Measurements from ENCODE around the gene PPRC1. TPM values are rescaled to one million over a fixed set of nuclear protein-coding genes. Genes with fewer than 3 reads are reported as not detected.

Gene PPRC1
- total and polyA plus RNA-seq, 2 donors (not counting 1 experiment from before 2014, with no cell fraction given), result 23.3 to 36.3 TPM

- Mint-ChIP-seq H3K9me3 (ENCODE audit: insufficient read depth) (no peaks in the 10 kb centered on the region), H3K27ac (no peak overlapping the region), H3K4me1 (peaks cover 6% of the 10 kb centered on the region), H3K4me3 (no peak overlapping the region), H3K27me3 (peaks cover 4% of the 10 kb centered on the region)
- ChIA-PET CTCF (interaction anchor here (0.6 to 8.1 kb wide), 14 partner anchors 10 to 566 kb away, joined by 3 to 80 read pairs (median 4); partner anchors contain the start of gene ELOVL3), POLR2A (no interaction called here)
- Histone ChIP-seq H3K79me2 (ENCODE audit: control insufficient read depth, insufficient read depth, low read length) (no peaks in the 10 kb centered on the region), H3K4me3 (ENCODE audit: control extremely low read depth in 1 of 5, extremely low read depth in 1 of 5, insufficient read depth in 1 of 5, low read depth in 2 of 5, low read length in 4 of 5) (no peak overlapping the region), H3K4me2 (replicated peaks; ENCODE audit: low read depth, low read length, poor library complexity, severe bottlenecking) (no peak overlapping the region), H3K36me3 (replicated peaks in 1 of 2; ENCODE audit: control extremely low read depth in 1 of 2, control insufficient read depth in 1 of 2, extremely low read depth in 1 of 2, insufficient read depth in 2 of 2, low read length in 1 of 2) (no peaks in the 10 kb centered on the region), H3K9ac (ENCODE audit: low read length) (no peak overlapping the region), H3K4me1 (ENCODE audit: control insufficient read depth in 2 of 2, insufficient read depth in 2 of 2, low read length in 2 of 2) (peaks cover 7 to 8% of the 10 kb centered on the region in 2 donors), H2AFZ (ENCODE audit: insufficient read depth, low read depth, low read length, poor library complexity, severe bottlenecking) (no peak overlapping the region), H3K9me3 (ENCODE audit: control extremely low read depth in 1 of 3, control insufficient read depth in 2 of 3, insufficient read depth in 1 of 3, low read length in 2 of 3) (no peaks in the 10 kb centered on the region), H3K27me3 (replicated peaks in 1 of 4; ENCODE audit: control extremely low read depth in 1 of 4, control insufficient read depth in 3 of 4, insufficient read depth in 4 of 4, low read length in 3 of 4) (no peaks in the 10 kb centered on the region), H4K20me1 (ENCODE audit: control insufficient read depth, insufficient read depth, low read length, poor library complexity, severe bottlenecking) (no peaks in the 10 kb centered on the region), H3K27ac (ENCODE audit: low read length in 2 of 2) (no peak overlapping the region)
- intact Hi-C loops (cut with micrococcal nuclease), result no loop called here
- TF ChIP-seq EZH2 (IDR thresholded peaks at IDR 0.05; ENCODE audit: borderline replicate concordance, insufficient read depth, low read depth, low read length, poor library complexity, severe bottlenecking), result no peak
- TF ChIP-seq, protein P1, sequence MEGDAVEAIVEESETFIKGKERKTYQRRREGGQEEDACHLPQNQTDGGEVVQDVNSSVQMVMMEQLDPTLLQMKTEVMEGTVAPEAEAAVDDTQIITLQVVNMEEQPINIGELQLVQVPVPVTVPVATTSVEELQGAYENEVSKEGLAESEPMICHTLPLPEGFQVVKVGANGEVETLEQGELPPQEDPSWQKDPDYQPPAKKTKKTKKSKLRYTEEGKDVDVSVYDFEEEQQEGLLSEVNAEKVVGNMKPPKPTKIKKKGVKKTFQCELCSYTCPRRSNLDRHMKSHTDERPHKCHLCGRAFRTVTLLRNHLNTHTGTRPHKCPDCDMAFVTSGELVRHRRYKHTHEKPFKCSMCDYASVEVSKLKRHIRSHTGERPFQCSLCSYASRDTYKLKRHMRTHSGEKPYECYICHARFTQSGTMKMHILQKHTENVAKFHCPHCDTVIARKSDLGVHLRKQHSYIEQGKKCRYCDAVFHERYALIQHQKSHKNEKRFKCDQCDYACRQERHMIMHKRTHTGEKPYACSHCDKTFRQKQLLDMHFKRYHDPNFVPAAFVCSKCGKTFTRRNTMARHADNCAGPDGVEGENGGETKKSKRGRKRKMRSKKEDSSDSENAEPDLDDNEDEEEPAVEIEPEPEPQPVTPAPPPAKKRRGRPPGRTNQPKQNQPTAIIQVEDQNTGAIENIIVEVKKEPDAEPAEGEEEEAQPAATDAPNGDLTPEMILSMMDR (IDR thresholded peaks at IDR 0.05), result no peak
- DNase-seq, result no peak
- WGBS (ENCODE audit: insufficient coverage), result no CpG with 5 or more reads among the region's 3 CpGs
- ATAC-seq (ENCODE audit: low read depth), result no peak
Measured at GRCh38 chr10:102170602-102171001, 37.8 kb downstream of the PPRC1 start.

DNA sequence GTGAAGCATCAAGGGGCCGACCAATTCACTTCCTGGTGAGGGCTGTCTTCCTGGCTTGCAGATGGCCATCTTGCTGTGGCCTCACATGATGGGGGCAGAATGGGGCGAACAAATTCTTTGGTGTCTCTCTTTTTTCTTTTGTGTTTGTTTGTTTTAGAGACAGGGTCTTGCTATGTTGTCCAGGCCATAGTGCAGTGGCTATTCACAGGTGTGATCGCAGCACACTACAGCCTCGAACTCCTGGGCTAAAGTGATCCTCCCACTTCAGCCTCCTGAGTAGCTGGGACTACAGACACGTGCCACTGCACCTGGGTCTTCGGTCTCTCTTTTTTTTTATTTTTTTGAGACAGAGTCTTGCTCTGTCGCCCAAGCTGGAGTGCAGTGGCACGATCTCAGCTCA, 39.4 kb downstream of the PPRC1 start:
- H3K9me3 ChIP-seq (ENCODE audit: control extremely low read depth in 1 of 3, control insufficient read depth in 2 of 3, insufficient read depth in 1 of 3, low read length in 2 of 3), result no peaks in the 10 kb centered on the region
- TF ChIP-seq, protein P1 (IDR thresholded peaks at IDR 0.05), result no peak
- no peak for TF ChIP-seq EZH2 (IDR thresholded peaks at IDR 0.05; ENCODE audit: borderline replicate concordance, insufficient read depth, low read depth, low read length, poor library complexity, severe bottlenecking)
- H3K4me3 ChIP-seq (ENCODE audit: control extremely low read depth in 1 of 5, extremely low read depth in 1 of 5, insufficient read depth in 1 of 5, low read depth in 2 of 5, low read length in 4 of 5), result no peak overlapping the region
- no peak overlapping the region for H3K9ac ChIP-seq (ENCODE audit: low read length)
- no peaks in the 10 kb centered on the region for H4K20me1 ChIP-seq (ENCODE audit: control insufficient read depth, insufficient read depth, low read length, poor library complexity, severe bottlenecking)
- Mint-ChIP-seq H3K27me3 (peaks cover 8% of the 10 kb centered on the region), H3K27ac (no peak overlapping the region), H3K4me1 (peaks cover 6% of the 10 kb centered on the region), H3K9me3 (ENCODE audit: insufficient read depth) (no peaks in the 10 kb centered on the region), H3K4me3 (no peak overlapping the region)
- no peak for DNase-seq
- H3K27ac ChIP-seq (ENCODE audit: low read length in 2 of 2), result no peak overlapping the region
- H3K4me2 ChIP-seq (replicated peaks; ENCODE audit: low read depth, low read length, poor library complexity, severe bottlenecking), result no peak overlapping the region
- no peaks in the 10 kb centered on the region for H3K79me2 ChIP-seq (ENCODE audit: control insufficient read depth, insufficient read depth, low read length)
- 85% methylated on average over 7 of the region's 8 CpGs for WGBS (ENCODE audit: insufficient coverage)
- intact Hi-C loops (cut with micrococcal nuclease), result no loop called here
- H3K4me1 ChIP-seq (ENCODE audit: control insufficient read depth in 2 of 2, insufficient read depth in 2 of 2, low read length in 2 of 2), result peaks cover 7 to 8% of the 10 kb centered on the region in 2 donors
- H3K36me3 ChIP-seq (replicated peaks in 1 of 2; ENCODE audit: control extremely low read depth in 1 of 2, control insufficient read depth in 1 of 2, extremely low read depth in 1 of 2, insufficient read depth in 2 of 2, low read length in 1 of 2), result no peaks in the 10 kb centered on the region
- ChIA-PET POLR2A (no interaction called here), CTCF (interaction anchor here (8.1 kb wide), 1 partner anchor 179 kb away, joined by 80 read pairs; no protein-coding TSS in a partner anchor)
- peaks cover 0 to 4% (median 0%) of the 10 kb centered on the region in 4 experiments for H3K27me3 ChIP-seq (replicated peaks in 1 of 4; ENCODE audit: control extremely low read depth in 1 of 4, control insufficient read depth in 3 of 4, insufficient read depth in 4 of 4, low read length in 3 of 4)
- no peak for ATAC-seq (ENCODE audit: low read depth)
- no peak overlapping the region for H2AFZ ChIP-seq (ENCODE audit: insufficient read depth, low read depth, low read length, poor library complexity, severe bottlenecking)
